Colonic mucosa (tissue), 4 donors: ENCODE measurements around the gene SPOPL. TPM values are rescaled to one million over a fixed set of nuclear protein-coding genes. Genes with fewer than 3 reads are reported as not detected.

Experiments
- DNase-seq: peaks from one replicate; pipeline ENCODE4 v3.0.0-alpha.2; 2020
- H3K27ac ChIP-seq: fragments of 200-600 bp; one replicate; pipeline ENCODE4 v1.8.0; 2021
- H3K27me3 ChIP-seq: fragments of 200-600 bp; one replicate; pipeline ENCODE4 v1.8.0; 2021
- H3K36me3 ChIP-seq: fragments of 200-600 bp; one replicate; pipeline ENCODE4 v1.8.0; 2021
- H3K4me1 ChIP-seq: fragments of 200-600 bp; one replicate; pipeline ENCODE4 v1.8.0; 2021; ENCODE audit warnings: mild to moderate bottlenecking
- H3K4me3 ChIP-seq: fragments of 200-600 bp; one replicate; pipeline ENCODE4 v1.8.0; 2021
- H3K9ac ChIP-seq, 2 donors: one replicate each; pipeline ENCODE4 v1.7.0; 2013; ENCODE audit warnings: control low read depth in 2 of 2, low read depth in 2 of 2, low read length in 2 of 2
- H3K9me3 ChIP-seq: fragments of 200-600 bp; one replicate; pipeline ENCODE4 v1.8.0; 2021
- intact Hi-C: fragments of 100-400 bp; cut with DNase I; formaldehyde crosslinking; loops from one replicate; pipeline ENCODE4 v1.14.1; 2022
- total RNA-seq, 2 donors: library from RNA; stranded (reverse); fragmentation: NEBNext Ultra II Directional in 1 of 2; extraction: Animal tissue kit (Norgen Biotek cat#: 25700) in 1 of 2; gene quantifications; one replicate each; pipeline ENCODE4 v1.2.1, GENCODE V29; 2021
- TF ChIP-seq, protein P1 (sequence below): fragments of 200-600 bp; IDR thresholded peaks from one replicate; pipeline ENCODE4 v1.8.0; 2022; ENCODE audit warnings: antibody characterized with exemption, mild to moderate bottlenecking
- donor health status: healthy.
- donor health status: DM: no; HTN: no; CAD: no.
- donor health status: DM: no; HTN: no; CAD: no.

The SPOPL gene
- total RNA-seq, 2 donors from 2014 or later, result 23.5 to 38.0 TPM

DNA sequence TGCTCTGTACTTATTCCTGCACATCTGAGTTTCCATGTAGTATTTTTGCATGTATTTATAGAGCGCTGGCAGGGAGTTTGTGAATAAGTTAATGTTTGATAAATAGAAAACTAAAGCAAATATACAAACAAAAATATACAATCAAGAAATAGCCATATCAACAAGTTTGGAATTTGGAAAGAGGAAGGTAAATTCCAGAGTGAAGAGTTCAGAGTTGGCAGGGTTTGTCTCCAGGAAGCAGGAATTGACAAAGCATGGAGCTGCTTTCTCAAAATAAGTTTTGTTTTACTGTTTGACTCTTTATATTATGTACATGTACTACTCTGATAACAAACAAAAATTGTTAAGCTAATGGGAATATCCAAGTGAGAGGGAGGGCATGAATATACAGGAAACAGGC, 80.3 kb downstream of the SPOPL start:
- no peak for DNase-seq
- Histone ChIP-seq H3K9me3 (no peaks in the 10 kb centered on the region), H3K4me1 (no peaks in the 10 kb centered on the region), H3K9ac (no peak overlapping the region), H3K4me3 (no peak overlapping the region), H3K36me3 (no peaks in the 10 kb centered on the region), H3K27me3 (no peaks in the 10 kb centered on the region), H3K27ac (no peak overlapping the region)
- TF ChIP-seq, protein P1, sequence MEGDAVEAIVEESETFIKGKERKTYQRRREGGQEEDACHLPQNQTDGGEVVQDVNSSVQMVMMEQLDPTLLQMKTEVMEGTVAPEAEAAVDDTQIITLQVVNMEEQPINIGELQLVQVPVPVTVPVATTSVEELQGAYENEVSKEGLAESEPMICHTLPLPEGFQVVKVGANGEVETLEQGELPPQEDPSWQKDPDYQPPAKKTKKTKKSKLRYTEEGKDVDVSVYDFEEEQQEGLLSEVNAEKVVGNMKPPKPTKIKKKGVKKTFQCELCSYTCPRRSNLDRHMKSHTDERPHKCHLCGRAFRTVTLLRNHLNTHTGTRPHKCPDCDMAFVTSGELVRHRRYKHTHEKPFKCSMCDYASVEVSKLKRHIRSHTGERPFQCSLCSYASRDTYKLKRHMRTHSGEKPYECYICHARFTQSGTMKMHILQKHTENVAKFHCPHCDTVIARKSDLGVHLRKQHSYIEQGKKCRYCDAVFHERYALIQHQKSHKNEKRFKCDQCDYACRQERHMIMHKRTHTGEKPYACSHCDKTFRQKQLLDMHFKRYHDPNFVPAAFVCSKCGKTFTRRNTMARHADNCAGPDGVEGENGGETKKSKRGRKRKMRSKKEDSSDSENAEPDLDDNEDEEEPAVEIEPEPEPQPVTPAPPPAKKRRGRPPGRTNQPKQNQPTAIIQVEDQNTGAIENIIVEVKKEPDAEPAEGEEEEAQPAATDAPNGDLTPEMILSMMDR, result no peak
- intact Hi-C loops, result no loop called here

DNA sequence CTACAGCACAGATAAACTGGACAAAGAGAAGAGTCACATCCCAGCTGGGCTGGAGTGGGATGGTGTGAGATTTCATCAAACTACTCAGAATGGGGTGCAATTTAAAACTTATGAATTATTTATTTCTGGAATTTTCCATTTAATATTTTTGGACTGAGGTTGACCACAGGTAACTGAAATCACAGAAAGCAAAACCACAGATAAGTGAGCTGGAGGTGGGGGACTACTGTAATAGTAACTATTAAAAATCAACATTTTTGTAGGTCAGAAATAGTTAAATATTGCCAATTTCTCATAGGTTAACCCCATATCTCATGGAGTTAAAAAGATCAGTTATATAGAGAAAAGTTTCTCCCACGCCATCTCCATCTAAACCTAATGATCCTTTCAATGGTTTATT, 88.1 kb downstream of the SPOPL start:
- Histone ChIP-seq H3K4me1 (no peaks in the 10 kb centered on the region), H3K9me3 (no peaks in the 10 kb centered on the region), H3K36me3 (no peaks in the 10 kb centered on the region), H3K27me3 (no peaks in the 10 kb centered on the region), H3K4me3 (no peak overlapping the region), H3K9ac (no peak overlapping the region), H3K27ac (no peak overlapping the region)
- intact Hi-C loops, result no loop called here
- DNase-seq, result no peak
- TF ChIP-seq, protein P1, result no peak

DNA sequence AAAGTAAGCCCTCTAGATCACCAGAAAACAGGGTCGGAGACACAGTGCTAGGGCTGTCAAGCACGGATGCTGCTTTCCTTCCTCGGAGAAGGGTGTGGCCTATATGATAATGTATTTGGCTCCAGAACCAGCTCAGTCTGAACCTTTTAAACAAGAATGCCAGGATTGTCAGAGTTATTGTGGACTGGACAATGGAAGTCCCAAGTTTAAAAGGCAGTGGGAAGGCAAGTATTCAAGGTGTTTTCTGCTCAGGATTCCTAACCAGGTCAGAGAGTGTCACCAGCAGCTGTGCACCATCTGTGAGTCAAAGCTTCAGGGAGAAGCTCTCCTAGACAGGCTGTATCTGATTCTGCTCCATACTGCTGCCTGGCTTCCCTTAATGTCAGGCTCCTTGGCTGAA, 94.8 kb downstream of the SPOPL start:
- no peaks in the 10 kb centered on the region for H3K36me3 ChIP-seq
- no peak for DNase-seq
- no peaks in the 10 kb centered on the region for H3K27me3 ChIP-seq
- H3K4me3 ChIP-seq, result no peak overlapping the region
- H3K9ac ChIP-seq, result no peak overlapping the region
- H3K9me3 ChIP-seq, result no peaks in the 10 kb centered on the region
- intact Hi-C loops, result no loop called here
- TF ChIP-seq, protein P1, result no peak
- no peaks in the 10 kb centered on the region for H3K4me1 ChIP-seq
- H3K27ac ChIP-seq, result no peak overlapping the region

DNA sequence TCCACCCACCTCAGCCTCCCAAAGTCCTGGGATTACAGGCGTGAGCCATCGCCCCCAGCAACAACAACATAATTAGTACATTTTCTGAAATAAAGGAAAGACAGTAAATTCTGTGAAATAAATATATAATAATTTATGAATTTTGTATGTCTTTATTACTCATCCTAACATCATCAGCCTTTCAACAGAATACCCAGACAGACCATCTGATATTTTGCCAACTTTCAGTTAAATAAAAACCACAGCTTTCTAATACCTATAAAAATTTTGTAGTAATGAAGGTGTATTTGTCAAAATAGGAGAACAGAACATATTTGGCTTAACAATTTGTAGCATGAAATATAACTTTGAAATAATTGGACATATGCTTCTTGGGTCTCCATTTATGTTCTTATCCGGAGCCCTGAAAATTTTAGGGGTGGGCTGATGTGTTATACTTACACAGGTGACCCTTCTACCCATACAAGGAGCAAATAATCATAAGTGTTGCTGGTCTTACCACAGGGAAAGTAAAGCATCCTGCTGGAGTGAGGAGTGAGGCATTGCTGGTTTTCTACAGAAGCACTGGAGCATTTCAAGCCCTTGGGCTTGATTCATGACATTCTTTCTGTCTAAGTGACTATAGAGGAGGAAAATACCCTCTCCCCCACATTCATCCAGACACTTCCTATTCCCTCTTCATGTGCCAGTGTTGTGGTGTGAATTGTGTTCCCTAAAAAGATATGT, 99.3 kb downstream of the SPOPL start:
- TF ChIP-seq, protein P1, result no peak

DNA sequence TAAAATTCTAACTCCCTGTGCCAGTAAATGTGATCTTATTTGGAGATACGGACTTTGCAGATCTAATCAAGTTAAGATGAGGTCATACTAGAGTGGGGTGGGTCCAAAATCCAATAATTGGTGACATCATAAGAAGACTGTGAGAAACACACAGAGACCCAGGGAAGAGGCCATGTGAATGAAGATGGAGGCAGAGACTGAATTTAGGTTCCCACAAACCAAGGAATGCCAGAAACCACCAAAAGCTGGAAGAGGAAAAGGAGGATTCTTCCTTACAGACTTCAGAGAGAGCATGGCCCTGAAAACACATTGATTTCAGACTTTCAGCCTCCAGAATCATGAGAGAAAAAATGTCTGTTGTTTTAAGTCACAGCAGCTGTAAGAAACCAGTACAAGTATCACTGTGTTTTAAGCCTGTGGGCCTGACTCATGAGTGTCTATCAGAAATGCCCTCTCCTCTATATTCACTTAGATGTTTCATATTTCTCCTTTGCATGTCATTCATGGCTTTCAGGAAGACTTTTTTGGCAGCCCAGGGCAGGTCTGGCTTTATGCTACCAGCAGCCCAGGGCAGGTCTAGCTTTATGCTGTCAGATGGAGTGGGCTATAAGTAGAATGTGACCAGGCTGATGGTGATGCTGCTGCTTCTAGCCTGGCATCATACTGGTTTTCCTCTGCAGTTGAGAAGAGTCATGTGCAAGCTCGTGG, 100.0 kb downstream of the SPOPL start:
- DNase-seq, result no peak
- no peaks in the 10 kb centered on the region for H3K36me3 ChIP-seq
- H3K4me1 ChIP-seq, result no peaks in the 10 kb centered on the region
- intact Hi-C loops, result no loop called here
- TF ChIP-seq, protein P1, result no peak
- no peak overlapping the region for H3K27ac ChIP-seq
- H3K27me3 ChIP-seq, result no peaks in the 10 kb centered on the region
- no peak overlapping the region for H3K9ac ChIP-seq
- no peak overlapping the region for H3K4me3 ChIP-seq
- H3K9me3 ChIP-seq, result no peaks in the 10 kb centered on the region

More for the DNA sequence above, 99.3 kb downstream of the SPOPL start:
- H3K9ac ChIP-seq, result no peak overlapping the region
- no peaks in the 10 kb centered on the region for H3K4me1 ChIP-seq
- no peaks in the 10 kb centered on the region for H3K36me3 ChIP-seq
- no peaks in the 10 kb centered on the region for H3K27me3 ChIP-seq
- H3K9me3 ChIP-seq, result no peaks in the 10 kb centered on the region
- no peak for DNase-seq
- H3K4me3 ChIP-seq, result no peak overlapping the region
- H3K27ac ChIP-seq, result no peak overlapping the region
- intact Hi-C loops, result no loop called here
